22Rv1 (cell line): ENCODE measurements around the gene CGREF1.

Experiments
- CTCF ChIP-seq: fragments of 450-650 bp; IDR thresholded peaks from 2 replicates; pipeline ENCODE4 v1.5.1; 2017; ENCODE audit warnings: mild to moderate bottlenecking
- ZFX ChIP-seq: fragments of 450-650 bp; IDR thresholded peaks from 2 replicates; pipeline ENCODE4 v1.6.1; 2017; ENCODE audit warnings: antibody characterized with exemption, borderline replicate concordance

- TF ChIP-seq CTCF, result no peak
- no peak for TF ChIP-seq ZFX
These were observed 22.9 kb downstream of the CGREF1 start for GRCh38 chr2:27095745-27096651.
